Uterus (tissue), 2 donors: ENCODE results near the gene EFCC1.

Experiments used
- CTCF ChIP-seq, 4 experiments: fragments of 200-600 bp in 2 of 4; fragments of 450-650 bp in 2 of 4; sonication (generic) in 2 of 4; IDR thresholded peaks; one replicate each; pipeline ENCODE4 v1.5.1; 2016 to 2019; ENCODE audit warnings: antibody characterized with exemption in 4 of 4, mild to moderate bottlenecking in 2 of 4, moderate library complexity in 1 of 4
- POLR2A ChIP-seq, 2 donors: fragments of 450-650 bp; IDR thresholded peaks; one replicate each; pipeline ENCODE4 v1.6.1; 2016; ENCODE audit warnings: antibody characterized with exemption in 2 of 2, mild to moderate bottlenecking in 1 of 2, moderate library complexity in 1 of 2

- TF ChIP-seq CTCF (IDR thresholded peaks at IDR 0.05) (no peak), POLR2A (IDR thresholded peaks at IDR 0.05) (no peak)
These were observed 7.5 kb upstream of the EFCC1 start, which contains the start of gene CFAP92 for GRCh38 chr3:128993461-128994172.
